Measurements from ENCODE around the gene ANKRD28.

ANKRD28 gene

GRCh38 chr3:15722877-15723623 is 74.7 kb downstream of the ANKRD28 start:
- no peak for DNase-seq (ENCODE audit: low spot score)
- TF ChIP-seq, protein P1, sequence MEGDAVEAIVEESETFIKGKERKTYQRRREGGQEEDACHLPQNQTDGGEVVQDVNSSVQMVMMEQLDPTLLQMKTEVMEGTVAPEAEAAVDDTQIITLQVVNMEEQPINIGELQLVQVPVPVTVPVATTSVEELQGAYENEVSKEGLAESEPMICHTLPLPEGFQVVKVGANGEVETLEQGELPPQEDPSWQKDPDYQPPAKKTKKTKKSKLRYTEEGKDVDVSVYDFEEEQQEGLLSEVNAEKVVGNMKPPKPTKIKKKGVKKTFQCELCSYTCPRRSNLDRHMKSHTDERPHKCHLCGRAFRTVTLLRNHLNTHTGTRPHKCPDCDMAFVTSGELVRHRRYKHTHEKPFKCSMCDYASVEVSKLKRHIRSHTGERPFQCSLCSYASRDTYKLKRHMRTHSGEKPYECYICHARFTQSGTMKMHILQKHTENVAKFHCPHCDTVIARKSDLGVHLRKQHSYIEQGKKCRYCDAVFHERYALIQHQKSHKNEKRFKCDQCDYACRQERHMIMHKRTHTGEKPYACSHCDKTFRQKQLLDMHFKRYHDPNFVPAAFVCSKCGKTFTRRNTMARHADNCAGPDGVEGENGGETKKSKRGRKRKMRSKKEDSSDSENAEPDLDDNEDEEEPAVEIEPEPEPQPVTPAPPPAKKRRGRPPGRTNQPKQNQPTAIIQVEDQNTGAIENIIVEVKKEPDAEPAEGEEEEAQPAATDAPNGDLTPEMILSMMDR (IDR thresholded peaks at IDR 0.05; ENCODE audit: extremely low read depth, missing control alignments), result no peak

GRCh38 chr3:15716178-15716577 is 81.6 kb downstream of the ANKRD28 start:
- DNase-seq (ENCODE audit: low spot score), result no peak

DNA sequence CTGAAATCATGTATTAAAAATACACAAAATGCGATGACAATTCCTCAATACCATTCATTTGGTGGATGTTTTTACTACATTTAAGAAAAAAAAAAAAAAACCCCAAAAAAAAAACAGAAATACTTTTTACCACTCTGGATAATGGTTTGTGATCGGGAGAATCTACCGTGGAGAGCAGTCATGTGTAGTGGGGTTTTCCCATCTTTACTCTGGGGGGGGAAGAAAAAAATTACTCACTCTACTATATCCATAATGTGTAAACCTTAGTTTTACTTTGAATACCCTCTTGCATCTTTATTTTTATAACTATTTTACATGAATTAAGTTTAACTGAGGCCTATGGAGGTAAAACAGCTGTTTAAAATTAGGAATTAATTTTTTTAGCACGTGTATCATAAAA is 83.3 kb downstream of the ANKRD28 start:
- TF ChIP-seq, protein P1 (IDR thresholded peaks at IDR 0.05; ENCODE audit: extremely low read depth, missing control alignments), result no peak
- peak; percentile 8 for DNase-seq (ENCODE audit: low spot score)

More at GRCh38 chr3:15716178-15716577, 81.6 kb downstream of the ANKRD28 start:
- TF ChIP-seq, protein P1 (IDR thresholded peaks at IDR 0.05; ENCODE audit: extremely low read depth, missing control alignments), result no peak

DNA sequence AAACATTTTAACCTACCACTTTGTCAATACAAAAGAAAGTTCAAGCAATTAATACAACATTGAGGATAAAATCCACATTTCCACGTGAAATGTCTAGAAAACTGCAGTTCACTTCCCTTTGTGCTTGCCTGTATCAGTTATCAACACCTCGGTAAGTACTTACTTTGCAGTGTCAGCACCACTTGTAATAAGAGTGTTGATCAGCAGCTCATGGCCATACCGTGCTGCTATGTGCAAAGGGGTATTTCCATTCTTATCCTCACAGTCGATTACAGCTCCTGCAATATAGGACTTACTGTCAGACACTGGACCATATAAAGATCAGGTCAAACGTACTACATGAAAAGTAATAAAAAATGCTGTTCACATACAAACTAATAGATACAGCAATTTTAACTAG is 84.4 kb downstream of the ANKRD28 start:
- peak; percentile 13 for DNase-seq (ENCODE audit: low spot score)
- TF ChIP-seq, protein P1 (IDR thresholded peaks at IDR 0.05; ENCODE audit: extremely low read depth, missing control alignments), result no peak

GRCh38 chr3:15711281-15711680 is 86.5 kb downstream of the ANKRD28 start:
- no peak for DNase-seq (ENCODE audit: low spot score)
- TF ChIP-seq, protein P1 (IDR thresholded peaks at IDR 0.05; ENCODE audit: extremely low read depth, missing control alignments), result no peak

DNA sequence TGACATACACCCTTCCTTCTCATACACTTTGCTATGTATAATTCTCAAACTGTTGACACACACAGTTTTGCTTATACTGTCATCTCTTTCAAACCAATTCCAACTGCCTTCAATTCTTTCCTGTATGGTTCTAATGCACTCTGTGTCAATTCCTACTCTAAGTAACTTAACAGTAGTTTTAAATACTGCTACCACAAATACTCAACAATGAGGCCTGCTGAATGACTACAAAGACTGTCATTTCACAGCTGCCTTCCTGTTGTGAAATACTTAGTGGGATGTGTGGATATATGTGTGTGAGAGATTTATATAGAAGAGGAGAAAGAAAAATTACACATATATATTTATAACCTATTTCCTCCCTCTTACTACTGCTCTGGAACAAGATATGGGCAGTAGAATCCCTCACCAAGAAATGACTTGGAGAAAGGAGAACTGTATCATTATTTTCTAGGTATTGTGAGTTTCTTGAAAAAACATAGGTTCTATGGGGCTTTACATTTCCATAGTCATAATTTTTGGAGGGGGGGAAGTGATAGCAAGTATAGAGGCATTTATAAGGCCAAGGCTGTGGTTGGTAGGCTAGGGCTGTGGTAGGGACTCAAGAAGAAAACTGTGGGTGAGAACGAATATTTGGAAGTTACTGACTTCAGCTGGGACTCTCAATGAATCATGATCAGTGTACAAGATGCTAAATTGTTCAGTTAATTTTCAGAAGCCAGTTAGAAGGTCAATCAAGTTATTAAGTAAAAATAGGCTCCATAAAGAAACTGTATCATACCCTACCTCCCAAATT is 88.7 kb downstream of the ANKRD28 start:
- DNase-seq (ENCODE audit: low spot score), result no peak
- TF ChIP-seq, protein P1 (IDR thresholded peaks at IDR 0.05; ENCODE audit: extremely low read depth, missing control alignments), result no peak

DNA sequence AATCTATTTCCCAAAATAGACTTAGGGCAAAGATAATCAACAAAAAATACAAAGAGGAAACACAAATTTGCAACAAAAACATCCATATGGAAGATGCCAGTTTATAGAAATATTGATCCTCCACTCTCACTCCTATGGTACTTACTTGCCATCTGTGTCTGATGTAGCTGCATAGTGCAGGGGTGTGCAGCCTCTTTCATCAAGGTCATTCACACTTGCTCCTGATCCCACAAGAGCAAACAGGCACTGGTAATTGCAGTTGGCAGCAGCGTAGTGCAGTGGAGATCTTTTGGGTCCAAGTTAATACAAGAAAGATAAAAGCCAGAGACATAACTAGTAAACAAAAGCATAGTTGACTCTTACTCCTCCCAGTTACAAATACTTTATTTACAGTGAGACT is 90.0 kb downstream of the ANKRD28 start:
- no peak for DNase-seq (ENCODE audit: low spot score)
- TF ChIP-seq, protein P1 (IDR thresholded peaks at IDR 0.05; ENCODE audit: extremely low read depth, missing control alignments), result no peak
